IPS-15b (cell line): ENCODE results near the gene KCNA2.

Source experiments
- H3K27me3 ChIP-seq: one replicate; pipeline ENCODE4 v1.6.1; 2013; ENCODE audit warnings: low read length; ENCODE audit not compliant: control insufficient read depth, insufficient read depth
- H3K36me3 ChIP-seq: one replicate; pipeline ENCODE4 v1.6.1; 2013; ENCODE audit warnings: low read length; ENCODE audit not compliant: control insufficient read depth, insufficient read depth
- H3K4me1 ChIP-seq: one replicate; pipeline ENCODE4 v1.6.1; 2013; ENCODE audit warnings: mild to moderate bottlenecking, low read length; ENCODE audit not compliant: control insufficient read depth, insufficient read depth
- H3K4me3 ChIP-seq: one replicate; pipeline ENCODE4 v1.5.1; 2013; ENCODE audit warnings: low read depth, low read length
- H3K9ac ChIP-seq: one replicate; pipeline ENCODE4 v1.6.1; 2013; ENCODE audit warnings: low read depth, mild to moderate bottlenecking, low read length
- H3K9me3 ChIP-seq: one replicate; pipeline ENCODE4 v1.6.1; 2013; ENCODE audit warnings: mild to moderate bottlenecking, low read length; ENCODE audit not compliant: control insufficient read depth, insufficient read depth

The KCNA2 gene

DNA sequence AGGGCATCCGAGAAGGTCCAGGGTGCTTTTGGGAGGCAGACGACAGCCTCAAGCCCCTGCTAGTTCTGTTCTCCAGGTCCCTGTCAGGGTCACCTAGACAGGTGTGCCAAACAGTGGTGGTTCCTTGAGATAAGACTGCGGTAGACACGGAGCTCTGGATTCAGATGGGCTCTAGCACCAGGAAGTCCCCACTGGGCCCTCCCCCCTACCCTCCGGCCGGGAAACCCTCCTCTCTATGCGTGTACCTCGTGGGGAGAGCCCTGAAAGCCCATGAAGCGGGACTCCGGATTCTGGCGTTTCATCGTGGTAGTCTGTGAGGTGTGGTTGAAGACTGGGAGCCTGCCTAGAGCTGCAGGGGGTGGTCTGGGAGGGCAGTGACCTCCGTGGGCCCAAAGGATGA, 2.1 kb upstream of the KCNA2 start:
- Histone ChIP-seq H3K27me3 (peaks cover 88% of the 10 kb centered on the region), H3K36me3 (no peaks in the 10 kb centered on the region), H3K4me3 (peak overlapping the region; percentile 42)

DNA sequence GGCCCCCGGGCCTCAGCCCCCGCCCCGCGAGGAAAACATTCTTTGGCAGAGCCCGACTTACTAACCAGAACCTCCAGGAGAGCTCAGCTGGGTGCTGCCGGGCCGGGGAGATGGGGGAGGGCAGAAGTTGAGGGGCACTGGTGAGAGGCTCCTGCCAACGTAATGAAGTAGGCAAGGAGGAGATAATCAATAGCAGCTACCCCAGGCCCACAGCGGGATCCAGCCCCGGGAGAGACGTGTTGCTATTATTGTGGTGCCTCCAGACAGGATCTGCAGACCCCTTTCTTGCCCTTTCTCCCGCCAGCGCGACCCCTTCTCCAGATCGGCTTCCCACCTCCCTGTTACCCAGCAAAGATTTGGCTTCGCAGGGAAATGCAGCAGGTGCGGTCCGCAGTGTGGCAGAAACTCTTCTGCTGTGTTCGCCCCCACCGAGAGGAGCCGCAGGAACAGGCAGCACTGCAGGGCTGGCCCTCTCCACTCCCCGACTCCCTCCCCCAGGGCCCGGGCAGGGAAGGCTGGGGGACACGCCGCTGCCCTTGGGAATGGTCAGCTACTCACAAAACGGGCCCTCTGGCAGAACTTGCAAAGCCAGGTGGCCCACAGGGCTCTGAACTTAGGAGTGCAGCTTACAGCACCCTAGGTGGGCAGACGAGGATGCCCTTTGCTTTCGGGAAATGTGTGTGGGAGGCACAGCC, 1.5 kb upstream of the KCNA2 start:
- Histone ChIP-seq H3K9me3 (no peaks in the 10 kb centered on the region), H3K4me3 (peak overlapping the region; percentile 42), H3K4me1 (peaks cover 9% of the 10 kb centered on the region), H3K27me3 (peaks cover 89% of the 10 kb centered on the region), H3K9ac (no peak overlapping the region), H3K36me3 (no peaks in the 10 kb centered on the region)

More for the DNA sequence above, 2.1 kb upstream of the KCNA2 start:
- Histone ChIP-seq H3K4me1 (peaks cover 9% of the 10 kb centered on the region), H3K9me3 (no peaks in the 10 kb centered on the region), H3K9ac (no peak overlapping the region)

DNA sequence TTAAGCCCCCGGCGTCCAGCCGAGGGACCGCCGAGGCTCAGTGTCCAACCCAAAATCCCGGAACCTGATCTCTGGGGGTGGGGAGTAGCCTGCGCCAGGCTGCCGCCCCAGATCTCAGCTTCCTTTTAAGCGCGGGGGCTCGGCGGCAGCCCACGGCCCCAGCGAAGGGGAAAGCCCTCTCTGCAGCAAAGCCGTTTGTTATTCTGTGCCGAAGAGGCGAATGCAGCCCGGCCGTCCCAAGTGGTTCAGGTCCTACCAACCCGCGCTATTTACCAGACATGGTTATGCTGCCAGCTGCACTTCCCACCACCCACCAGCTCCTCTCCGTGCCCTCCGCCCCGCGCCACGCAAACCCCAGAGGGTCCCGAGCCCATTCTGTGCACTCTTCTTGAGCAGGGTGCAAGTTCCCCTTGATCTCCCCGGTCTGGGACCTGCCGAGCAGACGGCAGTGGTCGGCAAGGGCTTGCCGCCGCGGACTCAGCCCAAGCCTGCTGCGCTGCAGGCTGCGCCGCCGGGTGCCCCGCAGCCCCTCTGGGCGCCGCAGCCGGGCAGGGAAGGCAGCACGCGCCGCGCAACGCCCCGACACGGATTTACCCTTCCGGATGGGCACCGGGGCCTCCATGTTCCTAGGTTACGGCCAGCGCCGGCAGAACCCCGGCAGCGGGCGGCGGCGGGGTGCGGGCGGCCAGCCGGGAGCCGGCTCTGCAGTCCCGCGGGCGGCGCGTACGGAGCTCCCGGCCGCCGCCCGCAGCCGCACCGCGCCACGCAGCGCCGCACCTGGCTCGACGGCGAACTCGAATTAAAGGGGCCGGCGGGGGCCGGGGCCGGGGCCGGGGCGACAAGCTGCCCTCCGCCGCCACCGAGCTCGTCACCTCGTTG, 738 bp upstream of the KCNA2 start:
- Histone ChIP-seq H3K27me3 (peaks cover 85% of the 10 kb centered on the region), H3K4me1 (peaks cover 9% of the 10 kb centered on the region)

DNA sequence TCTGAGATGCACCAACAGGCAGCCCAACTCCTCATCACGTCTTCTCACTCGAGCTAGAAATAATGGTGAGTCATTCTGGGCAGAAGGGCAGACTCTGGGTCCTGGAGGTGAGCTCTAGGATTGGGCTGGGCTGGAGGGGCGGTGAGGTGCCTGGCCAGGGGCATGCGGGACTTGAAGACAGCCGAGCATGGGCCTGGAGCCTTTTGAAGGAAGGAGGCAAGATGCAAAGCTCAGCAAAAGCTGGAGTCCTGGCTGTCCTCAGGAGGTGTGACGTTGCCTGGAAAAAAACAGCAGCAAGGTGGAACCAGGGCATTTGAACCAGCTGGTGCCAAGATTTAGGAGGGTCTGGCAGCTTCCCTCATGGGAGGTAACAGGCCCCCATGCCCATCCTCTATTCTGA, 712 bp downstream of the KCNA2 start:
- Histone ChIP-seq H3K27me3 (peaks cover 78% of the 10 kb centered on the region), H3K9me3 (no peaks in the 10 kb centered on the region), H3K36me3 (no peaks in the 10 kb centered on the region), H3K4me1 (peaks cover 9% of the 10 kb centered on the region), H3K9ac (no peak overlapping the region), H3K4me3 (peak overlapping the region; percentile 80)

More for the DNA sequence above, 738 bp upstream of the KCNA2 start:
- Histone ChIP-seq H3K36me3 (no peaks in the 10 kb centered on the region), H3K9ac (no peak overlapping the region), H3K4me3 (peak overlapping the region; percentile 80), H3K9me3 (no peaks in the 10 kb centered on the region)

DNA sequence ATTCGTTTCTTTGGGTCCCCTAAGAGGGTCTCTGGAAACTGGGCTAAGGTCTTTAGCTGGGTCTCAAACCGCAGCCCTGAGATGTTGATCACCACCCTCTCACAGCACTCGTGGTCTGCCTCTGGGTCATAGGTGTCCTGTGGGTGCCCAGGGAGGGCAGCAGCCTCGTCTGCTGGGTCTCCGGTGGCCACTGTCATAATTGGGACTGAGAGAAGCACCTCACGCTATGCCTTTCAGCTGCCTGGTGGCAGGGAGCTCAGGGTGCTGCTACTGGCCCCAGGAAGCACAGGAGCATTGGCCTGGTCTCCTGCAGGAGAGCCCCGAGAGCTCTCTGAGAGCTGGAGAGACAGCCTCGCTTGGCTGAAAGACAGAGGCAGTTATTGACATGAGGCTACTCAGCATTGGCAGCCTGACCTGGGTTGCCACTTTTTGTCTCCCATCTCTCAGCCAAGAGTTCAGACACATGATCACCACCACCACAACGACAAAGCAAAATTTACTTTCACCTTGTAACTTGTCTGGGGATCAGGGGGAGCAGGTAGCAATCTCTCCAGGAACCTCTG, 1.5 kb downstream of the KCNA2 start:
- no peaks in the 10 kb centered on the region for H3K36me3 ChIP-seq
- H3K27me3 ChIP-seq = peaks cover 70% of the 10 kb centered on the region
- H3K4me3 ChIP-seq = no peak overlapping the region
- no peaks in the 10 kb centered on the region for H3K9me3 ChIP-seq
- peaks cover 9% of the 10 kb centered on the region for H3K4me1 ChIP-seq
- H3K9ac ChIP-seq = no peak overlapping the region

DNA sequence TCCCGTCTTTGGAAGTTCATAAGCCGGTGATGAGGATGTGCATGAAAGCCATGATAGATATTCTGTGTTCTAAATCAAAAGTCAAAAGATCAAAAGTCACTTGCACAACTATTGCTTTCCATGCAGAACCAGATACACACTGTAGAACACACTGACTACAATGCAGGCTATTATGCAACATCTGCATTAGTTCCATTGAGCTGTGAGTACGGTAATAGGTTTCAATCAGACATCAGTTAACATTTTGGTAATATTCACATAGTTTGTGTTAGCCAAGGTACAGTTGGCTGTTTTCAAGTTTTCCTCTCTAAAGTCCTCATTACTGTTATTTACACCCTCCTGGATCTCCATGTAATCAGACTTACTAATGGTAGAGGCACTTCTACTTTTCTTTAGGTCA, 3.1 kb downstream of the KCNA2 start:
- Histone ChIP-seq H3K4me3 (no peak overlapping the region), H3K4me1 (peaks cover 7% of the 10 kb centered on the region), H3K9ac (no peak overlapping the region), H3K36me3 (no peaks in the 10 kb centered on the region), H3K27me3 (peaks cover 56% of the 10 kb centered on the region), H3K9me3 (no peaks in the 10 kb centered on the region)

DNA sequence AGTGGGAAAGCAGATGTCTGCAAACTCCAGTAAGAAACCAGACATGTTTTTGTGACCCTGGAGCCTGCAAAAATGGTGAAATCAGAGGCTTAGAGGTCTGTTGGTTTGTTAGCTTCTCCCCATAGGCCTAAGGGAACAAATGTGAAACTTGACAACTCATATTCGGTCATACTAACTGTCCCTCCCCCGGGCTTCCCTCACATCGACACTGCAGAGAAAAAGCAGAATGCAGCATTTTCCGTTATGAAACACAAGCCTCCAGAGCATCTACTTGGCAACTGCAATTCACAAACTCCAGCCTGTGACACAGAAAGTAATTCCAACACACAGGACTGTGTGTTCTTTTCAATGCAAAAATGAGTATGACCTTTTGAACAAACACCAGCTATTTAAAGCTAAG, 3.7 kb downstream of the KCNA2 start:
- Histone ChIP-seq H3K27me3 (peaks cover 50% of the 10 kb centered on the region), H3K9me3 (no peaks in the 10 kb centered on the region), H3K4me1 (peaks cover 5% of the 10 kb centered on the region), H3K4me3 (no peak overlapping the region), H3K9ac (no peak overlapping the region), H3K36me3 (no peaks in the 10 kb centered on the region)

DNA sequence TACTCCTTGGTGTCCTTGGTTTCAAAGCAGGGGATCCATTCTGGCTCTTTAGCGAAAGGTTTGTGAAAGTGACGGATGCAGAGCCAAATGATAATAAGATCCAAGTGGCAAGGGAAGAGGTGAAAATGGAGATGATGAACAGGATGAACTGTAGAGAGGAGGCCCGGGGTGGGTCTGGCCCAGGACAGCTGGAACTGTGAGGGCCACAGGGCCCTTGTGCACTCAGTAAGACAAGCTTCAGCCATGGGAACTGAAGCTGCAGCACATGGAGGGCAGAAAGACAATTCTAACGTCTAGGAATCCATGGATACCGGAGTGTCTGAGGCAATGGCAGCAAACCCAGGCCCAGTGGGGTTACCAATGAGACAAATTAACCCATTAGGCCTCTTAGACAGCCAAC, 4.8 kb downstream of the KCNA2 start:
- H3K4me3 ChIP-seq = no peak overlapping the region
- H3K9me3 ChIP-seq = no peaks in the 10 kb centered on the region
- H3K4me1 ChIP-seq = peaks cover 5% of the 10 kb centered on the region
- H3K27me3 ChIP-seq = peaks cover 51% of the 10 kb centered on the region
- H3K36me3 ChIP-seq = no peaks in the 10 kb centered on the region
- no peak overlapping the region for H3K9ac ChIP-seq

DNA sequence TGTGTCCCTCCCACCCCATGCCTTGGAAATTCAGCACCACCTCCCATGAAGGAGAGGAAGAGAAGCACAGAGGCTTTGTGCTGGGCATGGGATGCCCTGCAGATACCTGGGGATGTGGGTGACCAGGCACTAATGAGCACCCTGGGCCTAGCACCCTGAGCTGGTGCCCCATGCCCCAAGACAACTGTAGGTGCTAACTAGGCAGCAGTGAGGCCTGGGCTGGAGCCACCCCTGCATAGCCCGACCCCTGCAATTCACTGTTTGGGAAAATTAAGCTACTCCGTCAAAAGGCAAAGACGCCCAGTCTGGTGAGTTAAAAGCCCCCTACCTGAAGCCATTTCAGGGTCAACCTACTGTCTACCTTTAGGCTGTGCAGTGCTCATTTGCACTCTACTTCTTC, 5.4 kb downstream of the KCNA2 start:
- H3K36me3 ChIP-seq = no peaks in the 10 kb centered on the region
- no peak overlapping the region for H3K9ac ChIP-seq
- H3K9me3 ChIP-seq = no peaks in the 10 kb centered on the region
- H3K4me1 ChIP-seq = peaks cover 3% of the 10 kb centered on the region
- no peak overlapping the region for H3K4me3 ChIP-seq
- H3K27me3 ChIP-seq = peaks cover 47% of the 10 kb centered on the region

DNA sequence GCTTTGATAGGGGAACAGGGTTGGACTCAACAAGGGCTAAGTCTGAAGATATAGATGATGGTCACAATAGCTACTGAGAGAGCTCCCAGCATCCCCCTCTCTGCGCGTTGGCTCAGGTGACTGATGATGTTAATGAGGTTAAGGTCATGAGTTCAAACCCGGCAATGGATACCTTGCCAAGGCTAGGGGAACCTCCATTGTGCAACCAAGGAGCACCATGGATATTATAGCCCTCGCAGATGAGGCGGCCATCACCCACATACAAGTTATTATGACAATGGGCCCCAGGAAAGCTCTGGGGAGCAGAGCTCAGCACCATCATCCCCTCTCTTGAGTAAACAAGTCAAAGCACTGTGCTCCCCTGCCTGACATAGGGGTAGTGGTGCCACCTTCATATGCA, 8.2 kb downstream of the KCNA2 start:
- no peaks in the 10 kb centered on the region for H3K36me3 ChIP-seq
- peaks cover 29% of the 10 kb centered on the region for H3K27me3 ChIP-seq

DNA sequence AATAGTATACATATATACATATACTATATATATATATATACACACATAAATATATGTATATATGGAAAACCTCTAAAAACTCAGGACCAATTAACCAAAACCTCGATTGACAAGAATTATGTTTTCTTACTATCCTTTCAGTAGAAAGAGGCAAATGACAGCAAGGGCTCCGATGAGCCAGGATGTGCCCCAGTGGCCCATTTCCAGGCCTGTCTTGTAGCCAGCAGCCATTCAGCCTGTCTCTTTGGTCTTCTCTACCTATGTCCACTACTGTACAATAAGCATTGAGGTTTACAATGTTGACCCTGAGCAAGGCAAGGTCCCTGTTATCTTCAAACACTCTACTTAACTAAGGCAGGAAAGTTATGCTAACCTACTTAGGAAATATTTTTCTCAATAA, 9.8 kb downstream of the KCNA2 start:
- no peaks in the 10 kb centered on the region for H3K4me1 ChIP-seq
- H3K4me3 ChIP-seq = no peak overlapping the region
- H3K9me3 ChIP-seq = no peaks in the 10 kb centered on the region
- no peaks in the 10 kb centered on the region for H3K36me3 ChIP-seq
- H3K9ac ChIP-seq = no peak overlapping the region
- H3K27me3 ChIP-seq = peaks cover 26% of the 10 kb centered on the region

More for the DNA sequence above, 8.2 kb downstream of the KCNA2 start:
- Histone ChIP-seq H3K9ac (no peak overlapping the region), H3K4me1 (no peaks in the 10 kb centered on the region), H3K9me3 (no peaks in the 10 kb centered on the region), H3K4me3 (no peak overlapping the region)

DNA sequence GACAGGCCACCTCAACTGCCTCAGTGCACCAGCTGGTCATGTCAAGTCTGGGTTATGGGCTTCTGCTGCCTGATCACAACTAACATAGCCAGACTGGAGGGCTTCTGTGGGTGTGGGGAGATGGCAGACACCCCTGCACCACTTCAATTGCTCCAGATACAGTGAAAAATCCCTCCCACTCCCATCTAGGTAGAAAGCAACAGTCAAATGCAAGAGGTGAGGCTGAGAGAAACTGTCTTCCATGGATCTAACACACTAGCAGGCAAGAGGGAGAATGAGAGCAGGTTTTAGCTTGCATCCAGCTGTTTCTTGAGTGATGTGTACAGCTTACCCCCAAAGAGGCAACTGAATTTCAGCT, 10.8 kb downstream of the KCNA2 start:
- H3K9ac ChIP-seq = no peak overlapping the region
- H3K4me1 ChIP-seq = no peaks in the 10 kb centered on the region
- no peaks in the 10 kb centered on the region for H3K36me3 ChIP-seq
- peaks cover 23% of the 10 kb centered on the region for H3K27me3 ChIP-seq
- H3K4me3 ChIP-seq = no peak overlapping the region
- no peaks in the 10 kb centered on the region for H3K9me3 ChIP-seq
